Measurements from ENCODE around the gene NAGA.
"Not testable (repeated sequence)": the region's sequence is repeated elsewhere in the genome, so short reads cannot be mapped to it uniquely, and the experiment has no call there.

The NAGA gene

GRCh38 chr22:42112793-42113192 lies 42.2 kb upstream of the NAGA start:
- not testable (repeated sequence) for H3K9me3 ChIP-seq (ENCODE audit: control insufficient read depth, insufficient read depth, low read length); H3K79me2 ChIP-seq (ENCODE audit: control insufficient read depth, low read length); H3K27me3 ChIP-seq (ENCODE audit: control insufficient read depth, low read length); H3K4me1 ChIP-seq (ENCODE audit: control insufficient read depth, low read length); H3K36me3 ChIP-seq (ENCODE audit: control insufficient read depth, low read length); H3F3A ChIP-seq (ENCODE audit: control insufficient read depth, insufficient read depth); H3K27ac ChIP-seq (ENCODE audit: low read depth, low read length); H3K4me2 ChIP-seq (ENCODE audit: low read length); H3K9me2 ChIP-seq (replicated peaks; ENCODE audit: control insufficient read depth, low read length); H3K4me3 ChIP-seq (ENCODE audit: low read length); H4K20me1 ChIP-seq (ENCODE audit: control insufficient read depth, insufficient read depth, low read depth, low read length)
- TF ChIP-seq CTCF (IDR thresholded peaks at IDR 0.05; ENCODE audit: low read depth, low read length, poor library complexity, severe bottlenecking), result peak; percentile 43

GRCh38 chr22:42111798-42112197 lies 41.2 kb upstream of the NAGA start:
- Histone ChIP-seq H3K9me2 (replicated peaks; ENCODE audit: control insufficient read depth, low read length) (no peaks in the 10 kb centered on the region), H3K4me3 (ENCODE audit: low read length) (no peak overlapping the region), H3K4me2 (ENCODE audit: low read length) (no peak overlapping the region), H3F3A (ENCODE audit: control insufficient read depth, insufficient read depth) (no peaks in the 10 kb centered on the region), H3K27ac (ENCODE audit: low read depth, low read length) (no peak overlapping the region), H3K9me3 (ENCODE audit: control insufficient read depth, insufficient read depth, low read length) (peaks cover 6% of the 10 kb centered on the region), H3K79me2 (ENCODE audit: control insufficient read depth, low read length) (no peaks in the 10 kb centered on the region), H3K4me1 (ENCODE audit: control insufficient read depth, low read length) (no peaks in the 10 kb centered on the region), H3K27me3 (ENCODE audit: control insufficient read depth, low read length) (no peaks in the 10 kb centered on the region), H3K36me3 (ENCODE audit: control insufficient read depth, low read length) (no peaks in the 10 kb centered on the region), H4K20me1 (ENCODE audit: control insufficient read depth, insufficient read depth, low read depth, low read length) (no peaks in the 10 kb centered on the region)
- TF ChIP-seq CTCF (IDR thresholded peaks at IDR 0.05; ENCODE audit: low read depth, low read length, poor library complexity, severe bottlenecking) (no peak), EZH2phosphoT487 (IDR thresholded peaks at IDR 0.05; ENCODE audit: borderline replicate concordance, low read length) (no peak)

- H3K9me3 ChIP-seq (ENCODE audit: control insufficient read depth, insufficient read depth, low read length), result peaks cover 12% of the 10 kb centered on the region; the same call in 1 of the 2 replicates
- no peaks in the 10 kb centered on the region for H3K36me3 ChIP-seq (ENCODE audit: control insufficient read depth, low read length)
- no peaks in the 10 kb centered on the region for H3K4me1 ChIP-seq (ENCODE audit: control insufficient read depth, low read length)
- no peaks in the 10 kb centered on the region for H3K79me2 ChIP-seq (ENCODE audit: control insufficient read depth, low read length)
- H3K9me2 ChIP-seq (replicated peaks; ENCODE audit: control insufficient read depth, low read length), result no peaks in the 10 kb centered on the region
- H3K4me2 ChIP-seq (ENCODE audit: low read length), result no peak overlapping the region
- H3K27ac ChIP-seq (ENCODE audit: low read depth, low read length), result no peak overlapping the region
- no peaks in the 10 kb centered on the region for H4K20me1 ChIP-seq (ENCODE audit: control insufficient read depth, insufficient read depth, low read depth, low read length)
- no peaks in the 10 kb centered on the region for H3F3A ChIP-seq (ENCODE audit: control insufficient read depth, insufficient read depth)
- no peak overlapping the region for H3K4me3 ChIP-seq (ENCODE audit: low read length)
- no peaks in the 10 kb centered on the region for H3K27me3 ChIP-seq (ENCODE audit: control insufficient read depth, low read length)
- TF ChIP-seq CTCF (IDR thresholded peaks at IDR 0.05; ENCODE audit: low read depth, low read length, poor library complexity, severe bottlenecking), result no peak
- TF ChIP-seq EZH2phosphoT487 (IDR thresholded peaks at IDR 0.05; ENCODE audit: borderline replicate concordance, low read length), result no peak
Observed at GRCh38 chr22:42108848-42109247, 38.2 kb upstream of the NAGA start.

GRCh38 chr22:42104332-42104860 lies 33.8 kb upstream of the NAGA start:
- not testable (repeated sequence) for H3K27me3 ChIP-seq (ENCODE audit: control insufficient read depth, low read length); H4K20me1 ChIP-seq (ENCODE audit: control insufficient read depth, insufficient read depth, low read depth, low read length); H3K4me3 ChIP-seq (ENCODE audit: low read length); H3F3A ChIP-seq (ENCODE audit: control insufficient read depth, insufficient read depth); H3K9me2 ChIP-seq (replicated peaks; ENCODE audit: control insufficient read depth, low read length); H3K36me3 ChIP-seq (ENCODE audit: control insufficient read depth, low read length); H3K27ac ChIP-seq (ENCODE audit: low read depth, low read length); H3K4me1 ChIP-seq (ENCODE audit: control insufficient read depth, low read length); H3K4me2 ChIP-seq (ENCODE audit: low read length); H3K79me2 ChIP-seq (ENCODE audit: control insufficient read depth, low read length)
- H3K9me3 ChIP-seq (ENCODE audit: control insufficient read depth, insufficient read depth, low read length), result peaks cover 21% of the 10 kb centered on the region

Measured in DOHH2 (cell line).